Liver (tissue), 9 donors: ENCODE results near the gene NAT16. TPM values are rescaled to one million over a fixed set of nuclear protein-coding genes. Genes with fewer than 3 reads are reported as not detected.
"Not testable (repeated sequence)": the region's sequence is repeated elsewhere in the genome, so short reads cannot be mapped to it uniquely, and the experiment has no call there.

Experiments used
- DNase-seq: peaks from one replicate; pipeline ENCODE4 v3.0.0-alpha.2; 2017; ENCODE audit warnings: low spot score
- H3K27ac ChIP-seq, 2 donors: one replicate each; pipeline ENCODE4 v1.7.0; 2013; ENCODE audit warnings: inconsistent platforms in 2 of 2, low read length in 2 of 2, control low read depth in 1 of 2, low read depth in 1 of 2, mild to moderate bottlenecking in 1 of 2
- H3K27me3 ChIP-seq, 4 donors: one replicate each; pipeline versions ENCODE4 v1.6.1 to v1.7.0; 2013; ENCODE audit warnings: low read length in 3 of 4, inconsistent platforms in 1 of 4, mild to moderate bottlenecking in 1 of 4, moderate library complexity in 1 of 4; ENCODE audit not compliant: control insufficient read depth in 4 of 4, insufficient read depth in 4 of 4
- H3K36me3 ChIP-seq, 4 donors: one replicate each; pipeline versions ENCODE4 v1.6.1 to v1.7.0; 2013; ENCODE audit warnings: low read length in 3 of 4, mild to moderate bottlenecking in 3 of 4, low read depth in 1 of 4, moderate library complexity in 1 of 4; ENCODE audit not compliant: control insufficient read depth in 4 of 4, insufficient read depth in 3 of 4
- H3K4me1 ChIP-seq, 4 donors: one replicate each; pipeline versions ENCODE4 v1.6.1 to v1.7.0; 2013; ENCODE audit warnings: low read length in 3 of 4, mild to moderate bottlenecking in 3 of 4, moderate library complexity in 1 of 4; ENCODE audit not compliant: control insufficient read depth in 4 of 4, insufficient read depth in 4 of 4
- H3K4me3 ChIP-seq, 3 donors: one replicate each; pipeline versions ENCODE4 v1.6.1 to v1.7.0; 2013; ENCODE audit warnings: low read length in 3 of 3, control low read depth in 1 of 3, low read depth in 1 of 3, mild to moderate bottlenecking in 1 of 3
- H3K9ac ChIP-seq, 2 donors: one replicate each; pipeline ENCODE4 v1.7.0; 2013; ENCODE audit warnings: low read length in 2 of 2, mild to moderate bottlenecking in 2 of 2, moderate library complexity in 2 of 2, control low read depth in 1 of 2, low read depth in 1 of 2
- H3K9me3 ChIP-seq, 4 donors: one replicate each; pipeline versions ENCODE4 v1.6.1 to v1.7.0; 2013; ENCODE audit warnings: low read length in 3 of 4; ENCODE audit not compliant: control insufficient read depth in 4 of 4
- EGR1 ChIP-seq, 2 donors: IDR thresholded peaks; 2 replicates each; pipeline ENCODE4 v1.6.1; 2016 to 2018; ENCODE audit warnings: antibody characterized with exemption in 2 of 2, low read depth in 2 of 2
- FOXA1 ChIP-seq: IDR thresholded peaks from 2 replicates; pipeline ENCODE4 v1.6.1; 2016; ENCODE audit warnings: antibody characterized with exemption
- FOXA2 ChIP-seq: IDR thresholded peaks from 2 replicates; pipeline ENCODE4 v1.6.1; 2016; ENCODE audit warnings: antibody characterized with exemption
- GABPA ChIP-seq, 2 donors: IDR thresholded peaks in 1 of 2; conservative IDR thresholded peaks in 1 of 2; 2 replicates each; pipeline ENCODE4 v1.6.1; 2016; ENCODE audit warnings: antibody characterized with exemption in 2 of 2, mild to moderate bottlenecking in 1 of 2, moderate library complexity in 1 of 2
- HNF4A ChIP-seq, 2 donors: conservative IDR thresholded peaks; 2 replicates each; pipeline ENCODE4 v1.6.1; 2016; ENCODE audit warnings: antibody characterized with exemption in 2 of 2, mild to moderate bottlenecking in 2 of 2
- HNF4G ChIP-seq: IDR thresholded peaks from 2 replicates; pipeline ENCODE4 v1.6.1; 2016; ENCODE audit warnings: antibody characterized with exemption
- JUND ChIP-seq, 2 donors: IDR thresholded peaks; 2 replicates each; pipeline ENCODE4 v1.6.1; 2016; ENCODE audit warnings: antibody characterized with exemption in 2 of 2
- NR2F2 ChIP-seq: IDR thresholded peaks from 2 replicates; pipeline ENCODE4 v1.6.1; 2016; ENCODE audit warnings: antibody characterized with exemption
- RAD21 ChIP-seq, 2 donors: IDR thresholded peaks; 2 replicates each; pipeline ENCODE4 v1.6.1; 2016; ENCODE audit warnings: antibody characterized with exemption in 2 of 2, mild to moderate bottlenecking in 2 of 2
- RXRA ChIP-seq, 2 donors: IDR thresholded peaks; 2 replicates each; pipeline ENCODE4 v1.6.1; 2017 to 2018; ENCODE audit warnings: antibody characterized with exemption in 2 of 2, mild to moderate bottlenecking in 1 of 2
- SP1 ChIP-seq: IDR thresholded peaks from 2 replicates; pipeline ENCODE4 v1.6.1; 2018; ENCODE audit warnings: antibody characterized with exemption, mild to moderate bottlenecking
- TAF1 ChIP-seq: conservative IDR thresholded peaks from 2 replicates; pipeline ENCODE4 v1.6.1; 2016; ENCODE audit warnings: antibody characterized with exemption, mild to moderate bottlenecking
- YY1 ChIP-seq: IDR thresholded peaks from 2 replicates; pipeline ENCODE4 v1.6.1; 2016; ENCODE audit warnings: antibody characterized with exemption, mild to moderate bottlenecking
- WGBS: extraction: QIAGEN DNeasy Blood & Tissue Kit; methylation state at CpG from one replicate; pipeline ENCODE4 v1.1.7; 2013; 5-methylcytosine and 5-hydroxymethylcytosine counted together
- polyA plus RNA-seq, 2 donors: library from polyadenylated mRNA; stranded (reverse) in 1 of 2; unstranded in 1 of 2; fragments of 200-250 nt in 1 of 2; fragments of >200 nt in 1 of 2; fragmentation: Nextera tagmentation in 1 of 2; extraction: Ambion mirVana in 1 of 2; gene quantifications; one replicate each; pipeline versions ENCODE4 v1.2.1 to v1.2.3, GENCODE V29; 2013 to 2015
- total RNA-seq, 2 donors: library from RNA; depleted of rRNA; stranded (reverse); fragments of >200 nt; gene quantifications; one replicate each; pipeline ENCODE4 v1.2.3, GENCODE V29; 2014
- TF ChIP-seq, protein P1 (sequence below): IDR thresholded peaks from 2 replicates; pipeline ENCODE4 v1.6.1; 2016; ENCODE audit warnings: antibody characterized with exemption, mild to moderate bottlenecking
- TF ChIP-seq, protein P2 (sequence below): IDR thresholded peaks from 2 replicates; pipeline ENCODE4 v1.6.1; 2016; ENCODE audit warnings: antibody characterized with exemption
- TF ChIP-seq, protein P3 (sequence below): fragments of 150-350 bp; IDR thresholded peaks from 2 replicates; pipeline ENCODE4 v1.5.1; 2017; ENCODE audit warnings: improper control_type of control experiment, low read depth, low read length; ENCODE audit not compliant: missing input control
- TF ChIP-seq, protein P4 (sequence below): IDR thresholded peaks from 2 replicates; pipeline ENCODE4 v1.6.1; 2016; ENCODE audit warnings: antibody characterized with exemption
- TF ChIP-seq, protein P5 (sequence below): IDR thresholded peaks from 2 replicates; pipeline ENCODE4 v1.6.1; 2016; ENCODE audit warnings: antibody characterized with exemption
- donor health status: healthy.
- donor health status: healthy.
- donor health status: healthy.
- donor health status: healthy.
- donor health status: healthy.

Gene NAT16
- total and polyA plus RNA-seq, 4 donors = not detected

DNA sequence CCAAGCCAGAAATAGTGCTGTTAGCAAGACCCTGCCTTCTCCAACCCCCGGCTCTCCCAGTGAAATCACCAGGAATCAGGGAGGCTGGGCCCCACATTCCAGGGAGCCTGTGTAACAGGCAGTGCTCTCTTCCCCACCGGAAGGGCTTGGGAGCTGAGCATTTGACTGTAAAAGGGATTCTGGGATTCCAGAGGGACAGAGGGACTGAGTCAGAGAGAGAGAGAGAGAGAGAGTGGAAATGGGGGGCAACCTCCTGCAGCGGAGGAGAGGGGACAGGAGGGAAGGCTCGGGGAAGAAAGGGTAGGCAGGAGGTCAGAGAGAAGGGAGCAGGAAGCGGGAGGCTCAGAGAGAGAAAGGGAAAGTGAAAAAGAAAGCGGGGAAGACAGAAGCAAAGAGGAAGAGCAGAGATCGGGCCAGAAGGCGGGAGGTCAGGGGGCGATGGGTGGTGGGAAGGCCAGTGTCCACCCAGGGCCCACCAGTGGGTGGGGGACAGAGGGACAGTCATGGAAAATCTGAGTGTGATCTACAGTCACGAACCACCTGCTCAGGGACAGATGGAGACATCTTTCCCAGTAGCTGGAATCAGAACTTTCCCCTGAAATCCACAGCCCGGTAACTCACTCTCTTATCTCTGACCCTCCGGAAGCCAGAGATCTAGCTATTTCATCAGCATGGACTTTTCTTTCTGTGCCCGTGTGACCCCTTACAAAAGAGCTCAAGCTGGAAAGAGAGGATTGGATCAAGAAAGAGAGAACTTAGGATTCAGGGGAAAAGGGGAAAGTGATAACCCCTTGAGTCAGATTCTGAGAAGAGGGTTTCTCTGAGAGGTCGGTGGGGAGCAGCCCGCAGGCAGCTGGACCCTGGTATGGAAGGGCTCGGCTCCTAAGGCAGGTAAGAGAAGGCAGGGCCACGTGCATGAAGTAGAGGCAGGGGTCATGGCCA lies 57.8 kb downstream of the NAT16 start:
- DNase-seq = no peak
- 9% methylated on average over 17 of the region's 17 CpGs for WGBS
- Histone ChIP-seq H3K9ac (peak overlapping the region; percentile 54 to 84), H3K4me3 (peak overlapping the region; percentile 38 to 46 (median 45)), H3K27ac (peak overlapping the region; percentile 83 to 96), H3K4me1 (peaks cover 14 to 40% (median 29%) of the 10 kb centered on the region in 4 donors), H3K9me3 (no peaks in the 10 kb centered on the region), H3K27me3 (no peaks in the 10 kb centered on the region), H3K36me3 (no peaks in the 10 kb centered on the region)
- TF ChIP-seq HNF4G = peak; percentile 34
- peak; percentile 60 for TF ChIP-seq YY1
- peak; percentile 77 for TF ChIP-seq SP1
- peak; percentile 87 to 89 for TF ChIP-seq HNF4A (conservative IDR thresholded peaks at IDR 0.05)
- TF ChIP-seq, protein P1, sequence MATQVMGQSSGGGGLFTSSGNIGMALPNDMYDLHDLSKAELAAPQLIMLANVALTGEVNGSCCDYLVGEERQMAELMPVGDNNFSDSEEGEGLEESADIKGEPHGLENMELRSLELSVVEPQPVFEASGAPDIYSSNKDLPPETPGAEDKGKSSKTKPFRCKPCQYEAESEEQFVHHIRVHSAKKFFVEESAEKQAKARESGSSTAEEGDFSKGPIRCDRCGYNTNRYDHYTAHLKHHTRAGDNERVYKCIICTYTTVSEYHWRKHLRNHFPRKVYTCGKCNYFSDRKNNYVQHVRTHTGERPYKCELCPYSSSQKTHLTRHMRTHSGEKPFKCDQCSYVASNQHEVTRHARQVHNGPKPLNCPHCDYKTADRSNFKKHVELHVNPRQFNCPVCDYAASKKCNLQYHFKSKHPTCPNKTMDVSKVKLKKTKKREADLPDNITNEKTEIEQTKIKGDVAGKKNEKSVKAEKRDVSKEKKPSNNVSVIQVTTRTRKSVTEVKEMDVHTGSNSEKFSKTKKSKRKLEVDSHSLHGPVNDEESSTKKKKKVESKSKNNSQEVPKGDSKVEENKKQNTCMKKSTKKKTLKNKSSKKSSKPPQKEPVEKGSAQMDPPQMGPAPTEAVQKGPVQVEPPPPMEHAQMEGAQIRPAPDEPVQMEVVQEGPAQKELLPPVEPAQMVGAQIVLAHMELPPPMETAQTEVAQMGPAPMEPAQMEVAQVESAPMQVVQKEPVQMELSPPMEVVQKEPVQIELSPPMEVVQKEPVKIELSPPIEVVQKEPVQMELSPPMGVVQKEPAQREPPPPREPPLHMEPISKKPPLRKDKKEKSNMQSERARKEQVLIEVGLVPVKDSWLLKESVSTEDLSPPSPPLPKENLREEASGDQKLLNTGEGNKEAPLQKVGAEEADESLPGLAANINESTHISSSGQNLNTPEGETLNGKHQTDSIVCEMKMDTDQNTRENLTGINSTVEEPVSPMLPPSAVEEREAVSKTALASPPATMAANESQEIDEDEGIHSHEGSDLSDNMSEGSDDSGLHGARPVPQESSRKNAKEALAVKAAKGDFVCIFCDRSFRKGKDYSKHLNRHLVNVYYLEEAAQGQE = no peak
- peak; percentile 27 to 68 for TF ChIP-seq EGR1 (IDR thresholded peaks at IDR 0.05; ENCODE audit: low read depth in 2 of 2)
- no peak for TF ChIP-seq FOXA1
- peak; percentile 26 to 78 for TF ChIP-seq JUND (IDR thresholded peaks at IDR 0.05)
- TF ChIP-seq, protein P2, sequence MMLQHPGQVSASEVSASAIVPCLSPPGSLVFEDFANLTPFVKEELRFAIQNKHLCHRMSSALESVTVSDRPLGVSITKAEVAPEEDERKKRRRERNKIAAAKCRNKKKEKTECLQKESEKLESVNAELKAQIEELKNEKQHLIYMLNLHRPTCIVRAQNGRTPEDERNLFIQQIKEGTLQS = peak; percentile 95
- no peak for TF ChIP-seq TAF1
- TF ChIP-seq, protein P3, sequence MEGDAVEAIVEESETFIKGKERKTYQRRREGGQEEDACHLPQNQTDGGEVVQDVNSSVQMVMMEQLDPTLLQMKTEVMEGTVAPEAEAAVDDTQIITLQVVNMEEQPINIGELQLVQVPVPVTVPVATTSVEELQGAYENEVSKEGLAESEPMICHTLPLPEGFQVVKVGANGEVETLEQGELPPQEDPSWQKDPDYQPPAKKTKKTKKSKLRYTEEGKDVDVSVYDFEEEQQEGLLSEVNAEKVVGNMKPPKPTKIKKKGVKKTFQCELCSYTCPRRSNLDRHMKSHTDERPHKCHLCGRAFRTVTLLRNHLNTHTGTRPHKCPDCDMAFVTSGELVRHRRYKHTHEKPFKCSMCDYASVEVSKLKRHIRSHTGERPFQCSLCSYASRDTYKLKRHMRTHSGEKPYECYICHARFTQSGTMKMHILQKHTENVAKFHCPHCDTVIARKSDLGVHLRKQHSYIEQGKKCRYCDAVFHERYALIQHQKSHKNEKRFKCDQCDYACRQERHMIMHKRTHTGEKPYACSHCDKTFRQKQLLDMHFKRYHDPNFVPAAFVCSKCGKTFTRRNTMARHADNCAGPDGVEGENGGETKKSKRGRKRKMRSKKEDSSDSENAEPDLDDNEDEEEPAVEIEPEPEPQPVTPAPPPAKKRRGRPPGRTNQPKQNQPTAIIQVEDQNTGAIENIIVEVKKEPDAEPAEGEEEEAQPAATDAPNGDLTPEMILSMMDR = no peak
- TF ChIP-seq, protein P4, sequence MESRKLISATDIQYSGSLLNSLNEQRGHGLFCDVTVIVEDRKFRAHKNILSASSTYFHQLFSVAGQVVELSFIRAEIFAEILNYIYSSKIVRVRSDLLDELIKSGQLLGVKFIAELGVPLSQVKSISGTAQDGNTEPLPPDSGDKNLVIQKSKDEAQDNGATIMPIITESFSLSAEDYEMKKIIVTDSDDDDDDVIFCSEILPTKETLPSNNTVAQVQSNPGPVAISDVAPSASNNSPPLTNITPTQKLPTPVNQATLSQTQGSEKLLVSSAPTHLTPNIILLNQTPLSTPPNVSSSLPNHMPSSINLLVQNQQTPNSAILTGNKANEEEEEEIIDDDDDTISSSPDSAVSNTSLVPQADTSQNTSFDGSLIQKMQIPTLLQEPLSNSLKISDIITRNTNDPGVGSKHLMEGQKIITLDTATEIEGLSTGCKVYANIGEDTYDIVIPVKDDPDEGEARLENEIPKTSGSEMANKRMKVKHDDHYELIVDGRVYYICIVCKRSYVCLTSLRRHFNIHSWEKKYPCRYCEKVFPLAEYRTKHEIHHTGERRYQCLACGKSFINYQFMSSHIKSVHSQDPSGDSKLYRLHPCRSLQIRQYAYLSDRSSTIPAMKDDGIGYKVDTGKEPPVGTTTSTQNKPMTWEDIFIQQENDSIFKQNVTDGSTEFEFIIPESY = peak; percentile 54
- peak; percentile 91 to 93 for TF ChIP-seq RXRA (IDR thresholded peaks at IDR 0.05)
- TF ChIP-seq, protein P5, sequence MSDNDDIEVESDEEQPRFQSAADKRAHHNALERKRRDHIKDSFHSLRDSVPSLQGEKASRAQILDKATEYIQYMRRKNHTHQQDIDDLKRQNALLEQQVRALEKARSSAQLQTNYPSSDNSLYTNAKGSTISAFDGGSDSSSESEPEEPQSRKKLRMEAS = peak; percentile 75
- peak; percentile 46 to 54 for TF ChIP-seq GABPA (IDR thresholded peaks at IDR 0.05 in 1 of 2, conservative IDR thresholded peaks at IDR 0.05 in 1 of 2)
- TF ChIP-seq NR2F2 = peak; percentile 65
- TF ChIP-seq FOXA2 = no peak
- TF ChIP-seq RAD21 (IDR thresholded peaks at IDR 0.05) = peak in 1 of 2 donors; percentile 19

DNA sequence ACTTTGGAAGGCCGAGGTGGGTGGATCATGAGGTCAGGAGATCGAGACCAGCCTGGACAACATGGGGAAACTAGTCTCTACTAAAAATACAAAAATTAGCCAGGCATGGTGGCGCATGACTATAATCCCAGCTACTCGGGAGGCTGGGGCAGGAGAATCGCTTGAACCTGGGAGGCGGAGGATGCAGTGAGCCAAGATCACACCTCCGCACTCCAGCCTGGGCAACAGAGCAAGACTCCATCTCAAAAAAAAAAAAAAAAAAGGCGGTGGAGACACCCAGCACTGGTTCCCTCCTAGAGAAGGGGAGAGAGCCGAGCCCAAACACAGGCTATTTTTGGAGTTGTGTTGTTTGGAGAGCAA lies 58.5 kb downstream of the NAT16 start:
- Histone ChIP-seq H3K9ac (peak overlapping the region in 1 of 2 donors; percentile 54), H3K4me1 (peaks cover 14 to 39% (median 29%) of the 10 kb centered on the region in 4 donors), H3K27ac (peak overlapping the region; percentile 83 to 96)
- WGBS = 69% methylated on average over 9 of the region's 9 CpGs
- H3K9me3 ChIP-seq, H3K4me3 ChIP-seq, DNase-seq, H3K27me3 ChIP-seq, H3K36me3 ChIP-seq: not testable (repeated sequence)
